ENCODE results near the gene SLFN5. TPM values are rescaled to one million over a fixed set of nuclear protein-coding genes. Genes with fewer than 3 reads are reported as not detected.

Gene SLFN5
- total and polyA plus RNA-seq, 7 donors = 1.2 to 26.2 (median 23.0) TPM

GRCh38 chr17:35244341-35245195 lies 1.7 kb downstream of the SLFN5 start:
- peak in 3 of 4 donors; percentile 25 to 61 (median 35) for TF ChIP-seq POLR2AphosphoS5 (IDR thresholded peaks at IDR 0.05)
- no peak for TF ChIP-seq EP300 (IDR thresholded peaks at IDR 0.05)
- intact Hi-C loops (cut with DNase I) = loop anchor here (5.0 to 10.0 kb wide), 3 partner anchors 203 to 1300 kb away; partner anchors contain the start of genes GGNBP2, LIG3 and SLFN13
- Histone ChIP-seq H3K27me3 (no peaks in the 10 kb centered on the region), H3K9me3 (no peaks in the 10 kb centered on the region), H3K4me1 (peaks cover 0 to 36% (median 32%) of the 10 kb centered on the region in 4 donors), H3K4me3 (peak overlapping the region; percentile 66 to 86 (median 72)), H3K27ac (peak overlapping the region; percentile 94 to 99 (median 96)), H3K36me3 (peaks cover 0 to 12% (median 0%) of the 10 kb centered on the region in 4 donors)
- 6 to 7% methylated on average over 13 of the region's 13 CpGs for WGBS, 2 donors
- peak; percentile 92 for DNase-seq

GRCh38 chr17:35245196-35245486 lies 2.3 kb downstream of the SLFN5 start:
- Histone ChIP-seq H3K9me3 (no peaks in the 10 kb centered on the region), H3K27ac (peak overlapping the region; percentile 94 to 99 (median 96)), H3K36me3 (peaks cover 0 to 12% (median 0%) of the 10 kb centered on the region in 4 donors), H3K27me3 (no peaks in the 10 kb centered on the region), H3K4me1 (peaks cover 0 to 36% (median 32%) of the 10 kb centered on the region in 4 donors), H3K4me3 (no peak overlapping the region)
- intact Hi-C loops (cut with DNase I) = loop anchor here (10.0 kb wide), 2 partner anchors 260 to 1300 kb away; partner anchors contain the start of genes GGNBP2 and LIG3
- DNase-seq = no peak
- TF ChIP-seq EP300 (IDR thresholded peaks at IDR 0.05) = no peak
- peak in 1 of 4 donors; percentile 23 for TF ChIP-seq POLR2AphosphoS5 (IDR thresholded peaks at IDR 0.05)
- 39 to 52% methylated on average over 1 of the region's 1 CpG for WGBS, 2 donors

DNA sequence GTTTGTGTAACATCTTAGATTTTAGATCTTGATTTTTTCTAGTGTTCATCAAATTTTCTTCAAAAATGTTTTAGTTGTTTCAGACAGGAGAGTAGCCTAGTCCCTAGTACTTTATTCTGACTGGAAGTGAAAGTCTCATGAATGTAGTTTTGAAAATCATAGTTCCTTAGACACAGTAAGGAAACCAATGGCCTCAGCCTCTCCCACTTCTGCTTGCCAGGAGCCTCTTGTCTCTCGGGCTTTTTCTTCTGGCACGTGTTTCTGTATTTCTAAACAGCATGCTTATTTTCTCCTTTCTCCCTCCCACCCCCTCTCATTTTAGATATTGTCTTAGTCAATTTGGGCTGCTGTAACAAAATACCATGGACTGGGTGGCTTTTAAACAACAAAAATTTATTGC lies 9.8 kb downstream of the SLFN5 start:
- 42 to 68% methylated on average over 2 of the region's 2 CpGs for WGBS, 2 donors
- intact Hi-C loops (cut with DNase I) = no loop called here
- Histone ChIP-seq H3K4me3 (no peak overlapping the region), H3K9me3 (no peaks in the 10 kb centered on the region), H3K36me3 (peaks cover 0 to 7% (median 0%) of the 10 kb centered on the region in 4 donors), H3K27ac (peak overlapping the region in 3 of 4 donors; percentile 5 to 85 (median 31)), H3K27me3 (no peaks in the 10 kb centered on the region), H3K4me1 (peaks cover 0 to 45% (median 33%) of the 10 kb centered on the region in 4 donors)
- no peak for DNase-seq
- no peak for TF ChIP-seq POLR2AphosphoS5 (IDR thresholded peaks at IDR 0.05)
- no peak for TF ChIP-seq POLR2A (IDR thresholded peaks at IDR 0.05)
- no peak for TF ChIP-seq EP300 (IDR thresholded peaks at IDR 0.05)
- TF ChIP-seq, protein P1, sequence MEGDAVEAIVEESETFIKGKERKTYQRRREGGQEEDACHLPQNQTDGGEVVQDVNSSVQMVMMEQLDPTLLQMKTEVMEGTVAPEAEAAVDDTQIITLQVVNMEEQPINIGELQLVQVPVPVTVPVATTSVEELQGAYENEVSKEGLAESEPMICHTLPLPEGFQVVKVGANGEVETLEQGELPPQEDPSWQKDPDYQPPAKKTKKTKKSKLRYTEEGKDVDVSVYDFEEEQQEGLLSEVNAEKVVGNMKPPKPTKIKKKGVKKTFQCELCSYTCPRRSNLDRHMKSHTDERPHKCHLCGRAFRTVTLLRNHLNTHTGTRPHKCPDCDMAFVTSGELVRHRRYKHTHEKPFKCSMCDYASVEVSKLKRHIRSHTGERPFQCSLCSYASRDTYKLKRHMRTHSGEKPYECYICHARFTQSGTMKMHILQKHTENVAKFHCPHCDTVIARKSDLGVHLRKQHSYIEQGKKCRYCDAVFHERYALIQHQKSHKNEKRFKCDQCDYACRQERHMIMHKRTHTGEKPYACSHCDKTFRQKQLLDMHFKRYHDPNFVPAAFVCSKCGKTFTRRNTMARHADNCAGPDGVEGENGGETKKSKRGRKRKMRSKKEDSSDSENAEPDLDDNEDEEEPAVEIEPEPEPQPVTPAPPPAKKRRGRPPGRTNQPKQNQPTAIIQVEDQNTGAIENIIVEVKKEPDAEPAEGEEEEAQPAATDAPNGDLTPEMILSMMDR (IDR thresholded peaks at IDR 0.05) = no peak

- Histone ChIP-seq H3K27ac (peak overlapping the region; percentile 75 to 85 (median 82)), H3K4me1 (peaks cover 0 to 61% (median 47%) of the 10 kb centered on the region in 4 donors), H3K36me3 (no peaks in the 10 kb centered on the region), H3K9me3 (no peaks in the 10 kb centered on the region), H3K27me3 (no peaks in the 10 kb centered on the region), H3K4me3 (no peak overlapping the region)
- peak; percentile 89 for DNase-seq
- TF ChIP-seq POLR2A (IDR thresholded peaks at IDR 0.05) = no peak
- peak; percentile 71 to 87 (median 82) for TF ChIP-seq POLR2AphosphoS5 (IDR thresholded peaks at IDR 0.05)
- TF ChIP-seq, protein P1 (IDR thresholded peaks at IDR 0.05) = no peak
- peak in 1 of 4 donors; percentile 68 for TF ChIP-seq EP300 (IDR thresholded peaks at IDR 0.05)
- 44 to 64% methylated on average over 8 of the region's 8 CpGs for WGBS, 2 donors
- intact Hi-C loops (cut with DNase I) = loop anchor here (1.0 kb wide), 1 partner anchor 12 kb away; no protein-coding TSS in a partner anchor
Measured at GRCh38 chr17:35254107-35254773, 11.4 kb downstream of the SLFN5 start.

- no peaks in the 10 kb centered on the region for H3K9me3 ChIP-seq
- no peak overlapping the region for H3K4me3 ChIP-seq
- H3K4me1 ChIP-seq = peaks cover 0 to 64% (median 49%) of the 10 kb centered on the region in 4 donors
- TF ChIP-seq, protein P1 (IDR thresholded peaks at IDR 0.05) = no peak
- TF ChIP-seq POLR2A (IDR thresholded peaks at IDR 0.05) = no peak
- TF ChIP-seq EP300 (IDR thresholded peaks at IDR 0.05) = no peak
- no peak for TF ChIP-seq POLR2AphosphoS5 (IDR thresholded peaks at IDR 0.05)
- intact Hi-C loops (cut with DNase I) = loop anchor here (5.0 kb wide), 3 partner anchors 113 to 312 kb away; partner anchors contain the start of genes NLE1 and SLFN11
- H3K36me3 ChIP-seq = no peaks in the 10 kb centered on the region
- no peaks in the 10 kb centered on the region for H3K27me3 ChIP-seq
- 96 to 97% methylated on average over 4 of the region's 4 CpGs for WGBS, 2 donors
- DNase-seq = no peak
- H3K27ac ChIP-seq = peak overlapping the region; percentile 75 to 85 (median 82)
Measured at GRCh38 chr17:35255316-35255715, 12.4 kb downstream of the SLFN5 start.
